Stimulated activated CD4-positive, alpha-beta T cell treated with anti-CD3 and anti-CD28 coated beads, TNF-alpha, amount 100 ng/mL, for 1 hour (primary cell): Measurements from ENCODE around the gene CATSPER3.

ENCODE experiments used
- DNase-seq, 3 donors: peaks; one replicate each; pipeline ENCODE4 v3.0.0-alpha.2; 2020; ENCODE audit warnings: low read depth in 3 of 3, low spot score in 1 of 3

CATSPER3 gene

GRCh38 chr5:134967607-134968006 is at the start of gene CATSPER3:
Gene CATSPER3 (plus strand): TSS chr5:134967907. CDS start chr5:134967992, 85 bp downstream.
- DNase-seq: no peak

- DNase-seq: no peak
Measured at GRCh38 chr5:134918861-134919260, 48.8 kb upstream of the CATSPER3 start.

- DNase-seq: no peak
Measured at GRCh38 chr5:134920848-134921575, 46.7 kb upstream of the CATSPER3 start.

GRCh38 chr5:134932508-134932907 is 35.2 kb upstream of the CATSPER3 start:
- no peak for DNase-seq

- no peak for DNase-seq
Measured at GRCh38 chr5:134934202-134934601, 33.5 kb upstream of the CATSPER3 start.

GRCh38 chr5:134935711-134936602 is 31.8 kb upstream of the CATSPER3 start:
- no peak for DNase-seq

GRCh38 chr5:134937526-134937925 is 30.2 kb upstream of the CATSPER3 start:
- DNase-seq: no peak

GRCh38 chr5:134938030-134938429 is 29.7 kb upstream of the CATSPER3 start:
- DNase-seq: no peak

- no peak for DNase-seq
Measured at GRCh38 chr5:134939500-134939899, 28.2 kb upstream of the CATSPER3 start.

GRCh38 chr5:134943547-134943946 is 24.2 kb upstream of the CATSPER3 start:
- DNase-seq: no peak

GRCh38 chr5:134944630-134945029 is 23.1 kb upstream of the CATSPER3 start:
- no peak for DNase-seq

GRCh38 chr5:134945041-134945440 is 22.7 kb upstream of the CATSPER3 start:
- no peak for DNase-seq

- DNase-seq: no peak
Measured at GRCh38 chr5:134948911-134949310, 18.8 kb upstream of the CATSPER3 start.

GRCh38 chr5:134949316-134949715 is 18.4 kb upstream of the CATSPER3 start:
- DNase-seq: no peak

GRCh38 chr5:134957920-134958608 is 9.6 kb upstream of the CATSPER3 start:
- no peak for DNase-seq

GRCh38 chr5:134958755-134959154 is 9.0 kb upstream of the CATSPER3 start:
- no peak for DNase-seq

GRCh38 chr5:134963098-134963497 is 4.6 kb upstream of the CATSPER3 start:
- no peak for DNase-seq

GRCh38 chr5:134964359-134965270 is 3.1 kb upstream of the CATSPER3 start:
- no peak for DNase-seq

GRCh38 chr5:134965271-134965825 is 2.4 kb upstream of the CATSPER3 start:
- DNase-seq: no peak

GRCh38 chr5:134968055-134968454 is 348 bp downstream of the CATSPER3 start:
- DNase-seq: no peak
